ENCODE measurements around the gene FARS2.

GRCh38 chr6:5276581-5276980 lies 15.3 kb downstream of the FARS2 start:
- TF ChIP-seq, protein P1, sequence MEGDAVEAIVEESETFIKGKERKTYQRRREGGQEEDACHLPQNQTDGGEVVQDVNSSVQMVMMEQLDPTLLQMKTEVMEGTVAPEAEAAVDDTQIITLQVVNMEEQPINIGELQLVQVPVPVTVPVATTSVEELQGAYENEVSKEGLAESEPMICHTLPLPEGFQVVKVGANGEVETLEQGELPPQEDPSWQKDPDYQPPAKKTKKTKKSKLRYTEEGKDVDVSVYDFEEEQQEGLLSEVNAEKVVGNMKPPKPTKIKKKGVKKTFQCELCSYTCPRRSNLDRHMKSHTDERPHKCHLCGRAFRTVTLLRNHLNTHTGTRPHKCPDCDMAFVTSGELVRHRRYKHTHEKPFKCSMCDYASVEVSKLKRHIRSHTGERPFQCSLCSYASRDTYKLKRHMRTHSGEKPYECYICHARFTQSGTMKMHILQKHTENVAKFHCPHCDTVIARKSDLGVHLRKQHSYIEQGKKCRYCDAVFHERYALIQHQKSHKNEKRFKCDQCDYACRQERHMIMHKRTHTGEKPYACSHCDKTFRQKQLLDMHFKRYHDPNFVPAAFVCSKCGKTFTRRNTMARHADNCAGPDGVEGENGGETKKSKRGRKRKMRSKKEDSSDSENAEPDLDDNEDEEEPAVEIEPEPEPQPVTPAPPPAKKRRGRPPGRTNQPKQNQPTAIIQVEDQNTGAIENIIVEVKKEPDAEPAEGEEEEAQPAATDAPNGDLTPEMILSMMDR (IDR thresholded peaks at IDR 0.05): no peak
- no peak for TF ChIP-seq POLR2A (IDR thresholded peaks at IDR 0.05)

Data from transverse colon (tissue), 3 donors.